Progenitor cell of endocrine pancreas (in vitro differentiated cells): ENCODE measurements around the gene PRUNE1. TPM values are rescaled to one million over a fixed set of nuclear protein-coding genes. Genes with fewer than 3 reads are reported as not detected.

ENCODE experiments used
- DNase-seq: peaks from one replicate; pipeline ENCODE4 v3.0.0; 2021; ENCODE audit warnings: low spot score; ENCODE audit not compliant: unreplicated experiment
- H3K27ac Mint-ChIP-seq: 2 replicates; pipeline ENCODE4 v1.8.0; 2021; ENCODE audit warnings: mild to moderate bottlenecking, moderate library complexity, mixed read lengths
- H3K27me3 Mint-ChIP-seq: 2 replicates; pipeline ENCODE4 v1.8.0; 2021; ENCODE audit warnings: mixed read lengths
- H3K36me3 Mint-ChIP-seq: 2 replicates; pipeline ENCODE4 v1.8.0; 2022; ENCODE audit warnings: mixed read lengths; ENCODE audit not compliant: insufficient read depth
- H3K4me1 Mint-ChIP-seq: 2 replicates; pipeline ENCODE4 v1.8.0; 2021; ENCODE audit warnings: low read depth, mixed read lengths
- H3K4me3 Mint-ChIP-seq: 2 replicates; pipeline ENCODE4 v1.8.0; 2021; ENCODE audit warnings: low read depth, mild to moderate bottlenecking, moderate library complexity, mixed read lengths
- H3K9me3 Mint-ChIP-seq: 2 replicates; pipeline ENCODE4 v1.8.0; 2021; ENCODE audit warnings: low read depth, mixed read lengths
- total RNA-seq: library from RNA; stranded (reverse); gene quantifications from 2 replicates; pipeline ENCODE4 v1.2.1, GENCODE V29; 2021
- TF ChIP-seq, protein P1 (sequence below): fragments of 200-600 bp; sonication (generic); IDR thresholded peaks from one replicate; pipeline ENCODE4 v1.5.0; 2021; ENCODE audit warnings: antibody characterized with exemption, mild to moderate bottlenecking; ENCODE audit not compliant: unreplicated experiment

PRUNE1 gene
- total RNA-seq, 1 donor from 2014 or later, result 24.4 TPM

DNA sequence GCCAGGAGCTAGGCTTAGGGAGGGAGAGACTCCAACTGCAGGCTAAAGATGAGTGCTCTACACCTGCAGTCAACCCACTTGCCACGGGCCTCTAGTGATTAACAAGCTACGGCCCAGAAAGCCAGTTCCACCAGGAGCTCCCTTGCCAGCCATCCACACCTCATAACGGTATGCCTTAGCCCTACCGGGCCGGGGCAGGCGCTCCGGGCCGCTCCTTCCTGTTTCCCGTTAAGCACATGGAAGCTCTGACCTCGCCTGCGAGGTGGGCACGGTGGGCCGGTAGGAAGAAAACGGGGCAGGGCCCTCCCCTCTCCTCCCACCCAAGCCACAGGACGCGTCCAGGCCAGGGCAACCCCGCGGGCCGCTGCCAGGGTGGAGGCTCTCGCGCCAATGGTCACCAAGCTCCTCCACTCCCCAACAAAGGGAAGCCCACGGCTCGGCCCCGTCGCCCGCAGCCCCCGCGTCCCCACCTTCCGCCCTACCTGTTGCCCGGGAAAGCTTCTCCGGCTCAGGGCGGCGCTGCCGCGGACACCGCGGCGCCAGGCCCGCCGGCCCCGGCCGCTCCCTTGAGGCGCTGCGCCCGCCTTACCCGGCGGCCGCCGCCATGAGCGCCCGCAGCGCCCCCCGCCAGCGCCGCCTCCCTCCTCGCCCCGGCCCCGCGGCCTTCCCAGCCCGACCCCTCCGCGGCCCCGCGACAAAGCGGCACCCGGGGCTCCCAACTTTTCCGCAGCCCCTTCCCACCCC is 34.2 kb upstream of the PRUNE1 start:
- no peak for DNase-seq
- Mint-ChIP-seq H3K27ac (peak overlapping the region; percentile 95), H3K4me1 (peaks cover 48% of the 10 kb centered on the region), H3K9me3 (no peaks in the 10 kb centered on the region), H3K4me3 (peak overlapping the region; percentile 84), H3K27me3 (peaks cover 5% of the 10 kb centered on the region), H3K36me3 (no peaks in the 10 kb centered on the region)
- TF ChIP-seq, protein P1, sequence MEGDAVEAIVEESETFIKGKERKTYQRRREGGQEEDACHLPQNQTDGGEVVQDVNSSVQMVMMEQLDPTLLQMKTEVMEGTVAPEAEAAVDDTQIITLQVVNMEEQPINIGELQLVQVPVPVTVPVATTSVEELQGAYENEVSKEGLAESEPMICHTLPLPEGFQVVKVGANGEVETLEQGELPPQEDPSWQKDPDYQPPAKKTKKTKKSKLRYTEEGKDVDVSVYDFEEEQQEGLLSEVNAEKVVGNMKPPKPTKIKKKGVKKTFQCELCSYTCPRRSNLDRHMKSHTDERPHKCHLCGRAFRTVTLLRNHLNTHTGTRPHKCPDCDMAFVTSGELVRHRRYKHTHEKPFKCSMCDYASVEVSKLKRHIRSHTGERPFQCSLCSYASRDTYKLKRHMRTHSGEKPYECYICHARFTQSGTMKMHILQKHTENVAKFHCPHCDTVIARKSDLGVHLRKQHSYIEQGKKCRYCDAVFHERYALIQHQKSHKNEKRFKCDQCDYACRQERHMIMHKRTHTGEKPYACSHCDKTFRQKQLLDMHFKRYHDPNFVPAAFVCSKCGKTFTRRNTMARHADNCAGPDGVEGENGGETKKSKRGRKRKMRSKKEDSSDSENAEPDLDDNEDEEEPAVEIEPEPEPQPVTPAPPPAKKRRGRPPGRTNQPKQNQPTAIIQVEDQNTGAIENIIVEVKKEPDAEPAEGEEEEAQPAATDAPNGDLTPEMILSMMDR, result no peak

DNA sequence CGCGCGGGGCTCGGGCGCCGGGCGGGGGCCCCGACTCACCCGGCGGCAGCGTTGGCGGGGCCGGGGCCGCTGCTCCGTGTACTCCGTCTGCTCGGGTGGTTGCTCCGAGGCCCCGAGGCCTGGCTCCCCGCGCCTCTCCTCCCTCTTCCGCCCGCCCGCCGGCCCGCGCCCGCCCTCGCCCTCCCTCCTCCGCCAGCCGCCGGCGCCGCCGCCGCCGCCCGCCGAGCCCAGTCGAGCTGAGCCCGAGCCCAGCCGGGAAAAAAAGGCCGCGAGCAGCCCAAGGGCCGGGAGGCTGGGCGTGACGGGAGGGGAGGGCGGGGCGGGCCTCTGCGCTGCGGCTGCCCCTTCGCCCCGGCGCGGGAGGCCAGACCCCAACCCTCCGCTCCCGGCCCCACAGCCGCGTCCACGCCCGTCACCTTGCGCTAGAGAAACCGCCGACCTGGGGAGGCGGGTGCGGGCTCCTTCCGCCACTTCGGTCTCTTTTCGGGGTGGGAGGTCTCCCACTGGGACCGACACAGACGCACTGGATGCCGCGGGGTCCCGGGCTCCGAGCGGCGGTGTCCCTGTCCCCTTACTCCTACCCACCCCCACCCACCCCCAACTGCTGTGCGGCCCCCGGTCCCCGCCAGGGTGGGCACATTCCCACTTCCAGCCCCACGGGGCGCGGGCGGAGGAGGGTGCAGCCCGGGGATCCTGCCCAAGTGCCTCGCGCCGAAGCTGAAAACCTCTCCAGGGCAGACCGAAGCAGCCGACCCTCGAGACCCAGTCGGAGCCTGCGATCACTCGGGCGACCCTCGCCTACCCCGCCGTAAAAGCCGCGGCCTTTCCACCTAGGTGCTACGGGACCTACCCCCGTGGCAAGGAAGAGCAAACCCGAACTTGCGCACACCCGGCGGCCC is 33.4 kb upstream of the PRUNE1 start, which contains the start of gene CERS2:
Gene CERS2 (minus strand): TSS at position 256 of the 899 bp plus-strand sequence. CDS start 5,745 bp downstream, outside the sequence.
- no peaks in the 10 kb centered on the region for H3K9me3 Mint-ChIP-seq
- H3K27ac Mint-ChIP-seq, result peak within 1 kb of the TSS; percentile 95
- H3K4me3 Mint-ChIP-seq, result peak within 1 kb of the TSS; percentile 84
- H3K36me3 Mint-ChIP-seq, result no peaks in the 10 kb centered on the region
- H3K4me1 Mint-ChIP-seq, result peaks cover 48% of the 10 kb centered on the region
- peaks cover 5% of the 10 kb centered on the region for H3K27me3 Mint-ChIP-seq
- DNase-seq, result peak; percentile 71
- TF ChIP-seq, protein P1, result no peak

DNA sequence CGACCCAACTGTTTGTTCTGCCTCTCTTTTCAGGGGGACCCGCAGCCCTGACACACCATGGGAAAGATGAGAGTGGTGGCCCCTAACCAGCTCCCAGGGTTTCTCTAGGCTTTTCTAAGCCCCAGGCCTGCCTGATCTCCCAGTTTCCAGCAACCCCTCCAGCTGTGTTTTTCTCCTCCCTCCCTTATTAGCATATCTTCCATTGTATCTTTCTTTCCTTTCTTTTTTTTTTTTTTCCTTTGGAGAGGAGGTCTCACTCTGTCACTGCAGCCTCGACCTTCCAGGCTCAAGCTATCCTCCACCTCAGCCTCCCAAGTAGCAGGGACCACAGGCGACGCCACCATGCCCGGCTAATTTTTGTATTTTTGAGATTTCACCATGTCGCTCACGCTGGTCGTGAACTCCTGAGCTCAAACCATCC is 31.8 kb upstream of the PRUNE1 start:
- DNase-seq, result no peak
- H3K36me3 Mint-ChIP-seq, result no peaks in the 10 kb centered on the region
- H3K9me3 Mint-ChIP-seq, result no peaks in the 10 kb centered on the region
- no peak overlapping the region for H3K27ac Mint-ChIP-seq
- TF ChIP-seq, protein P1, result no peak
- H3K27me3 Mint-ChIP-seq, result peaks cover 5% of the 10 kb centered on the region
- H3K4me3 Mint-ChIP-seq, result peak overlapping the region; percentile 77
- peaks cover 41% of the 10 kb centered on the region for H3K4me1 Mint-ChIP-seq

DNA sequence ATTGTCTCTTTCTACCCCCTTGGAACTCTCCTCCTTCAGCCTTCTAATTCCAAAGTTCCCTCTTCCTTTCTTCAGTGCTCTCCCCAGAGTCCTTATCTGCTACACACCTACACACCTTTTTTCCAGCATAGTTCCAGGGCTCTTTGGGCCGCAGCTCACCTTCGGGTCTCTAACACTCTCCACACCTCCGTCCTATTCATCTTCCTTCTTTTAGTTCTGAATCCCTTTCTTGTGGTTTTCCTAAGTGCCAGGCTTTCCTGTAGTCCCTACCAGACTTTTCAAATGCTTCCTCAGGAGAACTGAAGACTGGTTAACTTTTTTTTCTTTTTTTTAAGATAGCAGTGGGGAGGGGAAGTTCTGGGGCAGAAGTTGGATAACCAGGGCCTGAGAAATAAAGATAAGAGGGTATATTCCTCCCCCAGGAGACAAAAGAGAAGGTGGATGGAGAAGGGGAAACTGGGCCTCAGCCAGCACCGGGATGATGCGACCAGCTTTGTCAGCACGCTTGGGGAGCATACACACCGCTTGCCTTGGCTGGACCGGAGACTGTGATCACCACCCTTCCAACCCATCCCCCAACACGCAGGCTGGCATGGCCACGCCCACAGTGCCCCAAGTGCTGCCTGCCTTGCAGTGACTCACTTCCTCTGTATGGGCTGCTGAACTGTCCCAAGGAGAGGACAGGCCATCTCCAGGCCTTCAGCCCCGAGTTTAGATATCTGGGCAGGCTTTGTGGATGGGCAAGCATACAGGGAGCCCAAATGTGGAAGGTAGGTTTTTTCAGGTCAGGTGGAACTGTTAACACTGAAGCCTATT is 31.2 kb upstream of the PRUNE1 start:
- H3K4me3 Mint-ChIP-seq, result peak overlapping the region; percentile 77
- H3K27ac Mint-ChIP-seq, result peak overlapping the region; percentile 76
- no peaks in the 10 kb centered on the region for H3K36me3 Mint-ChIP-seq
- H3K27me3 Mint-ChIP-seq, result peaks cover 5% of the 10 kb centered on the region
- peaks cover 41% of the 10 kb centered on the region for H3K4me1 Mint-ChIP-seq
- no peak for DNase-seq
- TF ChIP-seq, protein P1, result no peak
- no peaks in the 10 kb centered on the region for H3K9me3 Mint-ChIP-seq
